WTC11 (cell line): ENCODE measurements around the gene AADACL2. TPM values are rescaled to one million over a fixed set of nuclear protein-coding genes. Genes with fewer than 3 reads are reported as not detected.

Experiments
- ATAC-seq: fragments of 200-7000 bp; cut with Tn5 transposase; 2 replicates; pipeline ENCODE4 v1.10.0; 2021; ENCODE audit warnings: mild to moderate bottlenecking, moderate library complexity
- CTCF ChIA-PET: fragments of 300-600 bp; sonication (Branson Sonifier 250); formaldehyde crosslinking; loops from one replicate; lab custom pipeline; 2021; ENCODE audit warnings: antibody characterized with exemption; lab: Charles Lee
- POLR2A ChIA-PET: fragments of 350-600 bp; sonication (Branson Sonifier 250); formaldehyde crosslinking; loops from one replicate; lab custom pipeline; 2021; ENCODE audit warnings: antibody characterized with exemption; lab: Charles Lee
- DNase-seq: peaks from one replicate; pipeline ENCODE4 v3.0.0; 2021; ENCODE audit warnings: low spot score
- H3K27ac Mint-ChIP-seq: 2 replicates; pipeline ENCODE4 v1.8.0; 2021; ENCODE audit warnings: mixed read lengths
- H3K27me3 Mint-ChIP-seq: 2 replicates; pipeline ENCODE4 v1.8.0; 2021; ENCODE audit warnings: low read depth, mild to moderate bottlenecking, moderate library complexity, mixed read lengths
- H3K36me3 Mint-ChIP-seq: 2 replicates; pipeline ENCODE4 v1.8.0; 2021; ENCODE audit warnings: mixed read lengths
- H3K4me1 Mint-ChIP-seq: 2 replicates; pipeline ENCODE4 v1.8.0; 2022; ENCODE audit warnings: mixed read lengths
- H3K4me3 Mint-ChIP-seq: 2 replicates; pipeline ENCODE4 v1.8.0; 2021; ENCODE audit warnings: mild to moderate bottlenecking, moderate library complexity, mixed read lengths
- H3K9me3 Mint-ChIP-seq: 2 replicates; pipeline ENCODE4 v1.8.0; 2021; ENCODE audit warnings: mixed read lengths
- CREM ChIP-seq: sonication (generic); formaldehyde crosslinking; IDR thresholded peaks from 2 replicates; pipeline ENCODE4 v1.8.1; 2022; ENCODE audit warnings: mild to moderate bottlenecking, missing genetic modification reagents, moderate library complexity
- EMX1 ChIP-seq: fragments of 250-450 bp; sonication (Bioruptor Pico); IDR thresholded peaks from 2 replicates; pipeline ENCODE4 v1.8.0; 2021; ENCODE audit warnings: mild to moderate bottlenecking
- FOXK1 ChIP-seq: sonication (generic); formaldehyde crosslinking; IDR thresholded peaks from 2 replicates; pipeline ENCODE4 v1.8.0; 2022; ENCODE audit warnings: mild to moderate bottlenecking, moderate library complexity, missing genetic modification reagents
- GRHL2 ChIP-seq: fragments of 250-450 bp; sonication (Bioruptor Pico); IDR thresholded peaks from 2 replicates; pipeline ENCODE4 v1.8.0; 2022; ENCODE audit warnings: mild to moderate bottlenecking, moderate library complexity; ENCODE audit not compliant: insufficient replicate concordance, severe bottlenecking
- JAZF1 ChIP-seq: fragments of 250-450 bp; sonication (Bioruptor Pico); IDR thresholded peaks from 2 replicates; pipeline ENCODE4 v1.9.0; 2021; ENCODE audit warnings: moderate library complexity, mild to moderate bottlenecking, inconsistent platforms
- KAT7 ChIP-seq: sonication (generic); formaldehyde crosslinking; IDR thresholded peaks from 2 replicates; pipeline ENCODE4 v1.8.1; 2023; ENCODE audit warnings: missing genetic modification reagents, mild to moderate bottlenecking, borderline replicate concordance
- MYBL2 ChIP-seq: sonication (generic); formaldehyde crosslinking; IDR thresholded peaks from 2 replicates; pipeline ENCODE4 v1.8.1; 2023; ENCODE audit warnings: mild to moderate bottlenecking, moderate library complexity, missing genetic modification reagents
- NR1H2 ChIP-seq: sonication (generic); formaldehyde crosslinking; IDR thresholded peaks from 2 replicates; pipeline ENCODE4 v1.9.0; 2021; ENCODE audit warnings: mild to moderate bottlenecking, moderate library complexity, missing genetic modification reagents
- RELA ChIP-seq: sonication (generic); formaldehyde crosslinking; IDR thresholded peaks from 2 replicates; pipeline ENCODE4 v1.8.1; 2022; ENCODE audit warnings: missing genetic modification reagents, mild to moderate bottlenecking, borderline replicate concordance
- SMAD4 ChIP-seq: sonication (generic); formaldehyde crosslinking; IDR thresholded peaks from 2 replicates; pipeline ENCODE4 v1.8.0; 2022; ENCODE audit warnings: mild to moderate bottlenecking, missing genetic modification reagents
- SOX15 ChIP-seq: fragments of 250-450 bp; sonication (Bioruptor Pico); IDR thresholded peaks from 2 replicates; pipeline ENCODE4 v1.9.0; 2021; ENCODE audit warnings: mild to moderate bottlenecking
- SP1 ChIP-seq: sonication (generic); formaldehyde crosslinking; conservative IDR thresholded peaks from 2 replicates; pipeline ENCODE4 v1.8.1; 2022; ENCODE audit warnings: missing genetic modification reagents
- TCF7 ChIP-seq: sonication (generic); formaldehyde crosslinking; IDR thresholded peaks from 2 replicates; pipeline ENCODE4 v1.8.0; 2022; ENCODE audit warnings: mild to moderate bottlenecking, low read depth, missing genetic modification reagents, moderate library complexity
- ZNF219 ChIP-seq: sonication (generic); formaldehyde crosslinking; IDR thresholded peaks from 2 replicates; pipeline ENCODE4 v1.8.0; 2023; ENCODE audit warnings: missing genetic modification reagents, mild to moderate bottlenecking, borderline replicate concordance
- ZNF416 ChIP-seq: fragments of 250-450 bp; sonication (Bioruptor Pico); IDR thresholded peaks from 2 replicates; pipeline ENCODE4 v1.9.0; 2021; ENCODE audit warnings: mild to moderate bottlenecking, inconsistent platforms
- ZNF671 ChIP-seq: fragments of 250-450 bp; sonication (Bioruptor Pico); IDR thresholded peaks from 2 replicates; pipeline ENCODE4 v1.8.0; 2021; ENCODE audit warnings: mild to moderate bottlenecking
- total RNA-seq: library from RNA; stranded (reverse); gene quantifications from 3 replicates; pipeline ENCODE4 v1.2.3, GENCODE V29; 2021
- TF ChIP-seq, protein P1 (sequence below): sonication (generic); formaldehyde crosslinking; IDR thresholded peaks from 2 replicates; pipeline ENCODE4 v1.8.1; 2022; ENCODE audit warnings: mild to moderate bottlenecking, missing genetic modification reagents, moderate library complexity, borderline replicate concordance
- TF ChIP-seq, protein P2 (sequence below): sonication (generic); formaldehyde crosslinking; IDR thresholded peaks from 2 replicates; pipeline ENCODE4 v1.8.1; 2023; ENCODE audit warnings: mild to moderate bottlenecking, missing genetic modification reagents, moderate library complexity
- TF ChIP-seq, protein P3 (sequence below): sonication (generic); formaldehyde crosslinking; IDR thresholded peaks from 2 replicates; pipeline ENCODE4 v1.8.1; 2022; ENCODE audit warnings: low read depth, missing genetic modification reagents, borderline replicate concordance
- TF ChIP-seq, protein P4 (sequence below): sonication (generic); formaldehyde crosslinking; conservative IDR thresholded peaks from 2 replicates; pipeline ENCODE4 v1.8.1; 2022; ENCODE audit warnings: mild to moderate bottlenecking, missing genetic modification reagents
- TF ChIP-seq, protein P5 (sequence below): sonication (generic); formaldehyde crosslinking; IDR thresholded peaks from 2 replicates; pipeline ENCODE4 v1.8.1; 2023; ENCODE audit warnings: mild to moderate bottlenecking, missing genetic modification reagents, borderline replicate concordance
- TF ChIP-seq, protein P6 (sequence below): fragments of 250-450 bp; sonication (Bioruptor Pico); IDR thresholded peaks from 2 replicates; pipeline ENCODE4 v1.9.0; 2021; ENCODE audit warnings: moderate library complexity, mild to moderate bottlenecking, inconsistent platforms, borderline replicate concordance
- TF ChIP-seq, protein P7 (sequence below): sonication (generic); formaldehyde crosslinking; conservative IDR thresholded peaks from 2 replicates; pipeline ENCODE4 v1.8.1; 2023; ENCODE audit warnings: mild to moderate bottlenecking, low read depth, missing genetic modification reagents, moderate library complexity

AADACL2 gene
- total RNA-seq, 1 experiment from 2014 or later, result not detected

DNA sequence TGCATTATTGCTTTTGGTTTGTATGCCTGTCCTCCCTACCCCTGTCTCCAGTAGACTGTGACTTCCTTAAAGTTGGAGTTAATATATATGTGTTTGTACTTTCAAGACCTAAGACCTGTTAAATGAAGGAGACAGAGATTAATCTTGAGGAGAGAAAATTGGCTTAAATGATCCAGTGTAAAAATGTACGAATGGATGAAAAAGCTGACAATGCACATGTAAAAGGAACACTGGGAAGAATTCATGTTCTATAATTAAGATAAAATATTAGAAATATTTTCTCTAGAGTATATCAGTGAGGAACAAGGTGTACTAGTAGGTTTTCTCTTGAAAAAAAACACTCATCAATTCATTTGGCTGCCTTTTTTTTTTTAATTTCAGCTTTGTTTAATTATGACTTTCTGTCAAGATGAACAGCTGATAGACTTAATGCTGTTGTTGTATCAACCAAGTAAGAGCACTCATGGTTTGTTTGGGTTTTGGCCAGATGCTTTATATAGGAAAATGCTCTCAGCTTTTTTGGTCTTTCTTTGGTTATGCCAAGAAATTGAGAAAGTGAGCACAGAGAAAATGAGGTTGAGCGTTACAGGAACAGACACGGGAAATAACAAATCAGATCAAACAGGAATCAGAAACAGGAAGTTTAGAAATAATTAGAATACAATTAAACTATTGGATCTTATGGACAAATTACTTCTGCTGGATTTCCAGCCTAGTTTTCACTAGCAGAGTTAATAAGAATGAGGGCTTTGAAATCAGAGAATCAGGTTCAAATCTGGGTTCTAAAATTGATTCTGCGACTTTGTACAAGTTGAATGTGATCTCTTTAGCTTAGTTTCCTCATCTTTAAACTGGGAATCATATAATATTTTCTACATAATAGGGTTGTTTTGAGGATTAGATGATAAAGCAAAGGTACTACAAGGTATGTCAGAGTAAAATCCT is 41.9 kb downstream of the AADACL2 start:
- ATAC-seq (no peak), DNase-seq (no peak)
- Mint-ChIP-seq H3K4me3 (no peak overlapping the region), H3K9me3 (no peaks in the 10 kb centered on the region), H3K27ac (no peak overlapping the region), H3K36me3 (no peaks in the 10 kb centered on the region), H3K4me1 (no peaks in the 10 kb centered on the region), H3K27me3 (no peaks in the 10 kb centered on the region)
- TF ChIP-seq SP1 (CRISPR knock-in tag), result no peak
- no peak for TF ChIP-seq FOXK1 (CRISPR knock-in tag)
- no peak for TF ChIP-seq RELA (CRISPR knock-in tag)
- TF ChIP-seq KAT7, result no peak
- TF ChIP-seq EMX1, result no peak
- TF ChIP-seq, protein P1, sequence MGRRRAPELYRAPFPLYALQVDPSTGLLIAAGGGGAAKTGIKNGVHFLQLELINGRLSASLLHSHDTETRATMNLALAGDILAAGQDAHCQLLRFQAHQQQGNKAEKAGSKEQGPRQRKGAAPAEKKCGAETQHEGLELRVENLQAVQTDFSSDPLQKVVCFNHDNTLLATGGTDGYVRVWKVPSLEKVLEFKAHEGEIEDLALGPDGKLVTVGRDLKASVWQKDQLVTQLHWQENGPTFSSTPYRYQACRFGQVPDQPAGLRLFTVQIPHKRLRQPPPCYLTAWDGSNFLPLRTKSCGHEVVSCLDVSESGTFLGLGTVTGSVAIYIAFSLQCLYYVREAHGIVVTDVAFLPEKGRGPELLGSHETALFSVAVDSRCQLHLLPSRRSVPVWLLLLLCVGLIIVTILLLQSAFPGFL, result no peak
- TF ChIP-seq ZNF671 (CRISPR knock-in tag), result no peak
- no peak for TF ChIP-seq TCF7 (CRISPR knock-in tag)
- TF ChIP-seq MYBL2 (CRISPR knock-in tag), result no peak
- TF ChIP-seq, protein P2, sequence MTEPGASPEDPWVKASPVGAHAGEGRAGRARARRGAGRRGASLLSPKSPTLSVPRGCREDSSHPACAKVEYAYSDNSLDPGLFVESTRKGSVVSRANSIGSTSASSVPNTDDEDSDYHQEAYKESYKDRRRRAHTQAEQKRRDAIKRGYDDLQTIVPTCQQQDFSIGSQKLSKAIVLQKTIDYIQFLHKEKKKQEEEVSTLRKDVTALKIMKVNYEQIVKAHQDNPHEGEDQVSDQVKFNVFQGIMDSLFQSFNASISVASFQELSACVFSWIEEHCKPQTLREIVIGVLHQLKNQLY (CRISPR knock-in tag), result no peak
- no peak for TF ChIP-seq ZNF219 (CRISPR knock-in tag)
- POLR2A ChIA-PET, result no interaction called here
- CTCF ChIA-PET, result no interaction called here

DNA sequence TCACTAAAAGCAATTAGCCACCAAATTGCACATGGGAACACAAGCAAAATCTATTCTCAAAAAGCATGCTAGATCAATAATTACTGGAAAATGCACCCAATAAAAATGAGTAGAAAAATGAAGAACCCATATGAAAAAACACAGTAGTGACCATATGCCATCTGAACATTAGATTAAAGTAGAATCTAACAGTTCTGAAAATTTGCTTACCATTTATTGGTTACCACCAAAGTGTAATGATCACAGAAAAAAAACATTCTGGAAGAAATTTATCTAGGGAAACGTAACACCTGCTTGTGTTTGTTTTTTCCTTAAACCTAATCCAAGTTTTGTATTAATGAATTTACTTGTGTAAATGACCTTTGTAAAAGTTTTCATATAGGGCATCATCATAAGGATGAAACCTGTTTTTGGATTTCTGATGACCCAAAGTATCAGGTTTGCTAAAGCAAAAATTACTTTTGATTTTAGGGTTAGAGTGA is 42.6 kb downstream of the AADACL2 start:
- ATAC-seq, result no peak
- no peaks in the 10 kb centered on the region for H3K36me3 Mint-ChIP-seq
- H3K27ac Mint-ChIP-seq, result no peak overlapping the region
- no peak overlapping the region for H3K4me3 Mint-ChIP-seq
- no peak for DNase-seq
- H3K4me1 Mint-ChIP-seq, result no peaks in the 10 kb centered on the region
- no peaks in the 10 kb centered on the region for H3K9me3 Mint-ChIP-seq
- ChIA-PET CTCF (no interaction called here), POLR2A (no interaction called here)
- H3K27me3 Mint-ChIP-seq, result no peaks in the 10 kb centered on the region
- TF ChIP-seq, protein P3, sequence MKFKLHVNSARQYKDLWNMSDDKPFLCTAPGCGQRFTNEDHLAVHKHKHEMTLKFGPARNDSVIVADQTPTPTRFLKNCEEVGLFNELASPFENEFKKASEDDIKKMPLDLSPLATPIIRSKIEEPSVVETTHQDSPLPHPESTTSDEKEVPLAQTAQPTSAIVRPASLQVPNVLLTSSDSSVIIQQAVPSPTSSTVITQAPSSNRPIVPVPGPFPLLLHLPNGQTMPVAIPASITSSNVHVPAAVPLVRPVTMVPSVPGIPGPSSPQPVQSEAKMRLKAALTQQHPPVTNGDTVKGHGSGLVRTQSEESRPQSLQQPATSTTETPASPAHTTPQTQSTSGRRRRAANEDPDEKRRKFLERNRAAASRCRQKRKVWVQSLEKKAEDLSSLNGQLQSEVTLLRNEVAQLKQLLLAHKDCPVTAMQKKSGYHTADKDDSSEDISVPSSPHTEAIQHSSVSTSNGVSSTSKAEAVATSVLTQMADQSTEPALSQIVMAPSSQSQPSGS (CRISPR knock-in tag), result no peak
- TF ChIP-seq, protein P4, sequence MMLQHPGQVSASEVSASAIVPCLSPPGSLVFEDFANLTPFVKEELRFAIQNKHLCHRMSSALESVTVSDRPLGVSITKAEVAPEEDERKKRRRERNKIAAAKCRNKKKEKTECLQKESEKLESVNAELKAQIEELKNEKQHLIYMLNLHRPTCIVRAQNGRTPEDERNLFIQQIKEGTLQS (CRISPR knock-in tag), result no peak
- TF ChIP-seq NR1H2 (CRISPR knock-in tag) (no peak), ZNF219 (CRISPR knock-in tag) (no peak), SOX15 (no peak), SP1 (CRISPR knock-in tag) (no peak), JAZF1 (CRISPR knock-in tag) (no peak), KAT7 (no peak), ZNF416 (CRISPR knock-in tag) (no peak), MYBL2 (CRISPR knock-in tag) (no peak), GRHL2 (CRISPR knock-in tag) (no peak), CREM (no peak), SMAD4 (CRISPR knock-in tag) (no peak), EMX1 (no peak)
- TF ChIP-seq, protein P5, sequence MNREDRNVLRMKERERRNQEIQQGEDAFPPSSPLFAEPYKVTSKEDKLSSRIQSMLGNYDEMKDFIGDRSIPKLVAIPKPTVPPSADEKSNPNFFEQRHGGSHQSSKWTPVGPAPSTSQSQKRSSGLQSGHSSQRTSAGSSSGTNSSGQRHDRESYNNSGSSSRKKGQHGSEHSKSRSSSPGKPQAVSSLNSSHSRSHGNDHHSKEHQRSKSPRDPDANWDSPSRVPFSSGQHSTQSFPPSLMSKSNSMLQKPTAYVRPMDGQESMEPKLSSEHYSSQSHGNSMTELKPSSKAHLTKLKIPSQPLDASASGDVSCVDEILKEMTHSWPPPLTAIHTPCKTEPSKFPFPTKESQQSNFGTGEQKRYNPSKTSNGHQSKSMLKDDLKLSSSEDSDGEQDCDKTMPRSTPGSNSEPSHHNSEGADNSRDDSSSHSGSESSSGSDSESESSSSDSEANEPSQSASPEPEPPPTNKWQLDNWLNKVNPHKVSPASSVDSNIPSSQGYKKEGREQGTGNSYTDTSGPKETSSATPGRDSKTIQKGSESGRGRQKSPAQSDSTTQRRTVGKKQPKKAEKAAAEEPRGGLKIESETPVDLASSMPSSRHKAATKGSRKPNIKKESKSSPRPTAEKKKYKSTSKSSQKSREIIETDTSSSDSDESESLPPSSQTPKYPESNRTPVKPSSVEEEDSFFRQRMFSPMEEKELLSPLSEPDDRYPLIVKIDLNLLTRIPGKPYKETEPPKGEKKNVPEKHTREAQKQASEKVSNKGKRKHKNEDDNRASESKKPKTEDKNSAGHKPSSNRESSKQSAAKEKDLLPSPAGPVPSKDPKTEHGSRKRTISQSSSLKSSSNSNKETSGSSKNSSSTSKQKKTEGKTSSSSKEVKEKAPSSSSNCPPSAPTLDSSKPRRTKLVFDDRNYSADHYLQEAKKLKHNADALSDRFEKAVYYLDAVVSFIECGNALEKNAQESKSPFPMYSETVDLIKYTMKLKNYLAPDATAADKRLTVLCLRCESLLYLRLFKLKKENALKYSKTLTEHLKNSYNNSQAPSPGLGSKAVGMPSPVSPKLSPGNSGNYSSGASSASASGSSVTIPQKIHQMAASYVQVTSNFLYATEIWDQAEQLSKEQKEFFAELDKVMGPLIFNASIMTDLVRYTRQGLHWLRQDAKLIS, result no peak
- TF ChIP-seq, protein P6, sequence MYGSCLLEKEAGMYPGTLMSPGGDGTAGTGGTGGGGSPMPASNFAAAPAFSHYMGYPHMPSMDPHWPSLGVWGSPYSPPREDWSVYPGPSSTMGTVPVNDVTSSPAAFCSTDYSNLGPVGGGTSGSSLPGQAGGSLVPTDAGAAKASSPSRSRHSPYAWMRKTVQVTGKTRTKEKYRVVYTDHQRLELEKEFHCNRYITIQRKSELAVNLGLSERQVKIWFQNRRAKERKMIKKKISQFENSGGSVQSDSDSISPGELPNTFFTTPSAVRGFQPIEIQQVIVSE, result no peak
- TF ChIP-seq, protein P7, sequence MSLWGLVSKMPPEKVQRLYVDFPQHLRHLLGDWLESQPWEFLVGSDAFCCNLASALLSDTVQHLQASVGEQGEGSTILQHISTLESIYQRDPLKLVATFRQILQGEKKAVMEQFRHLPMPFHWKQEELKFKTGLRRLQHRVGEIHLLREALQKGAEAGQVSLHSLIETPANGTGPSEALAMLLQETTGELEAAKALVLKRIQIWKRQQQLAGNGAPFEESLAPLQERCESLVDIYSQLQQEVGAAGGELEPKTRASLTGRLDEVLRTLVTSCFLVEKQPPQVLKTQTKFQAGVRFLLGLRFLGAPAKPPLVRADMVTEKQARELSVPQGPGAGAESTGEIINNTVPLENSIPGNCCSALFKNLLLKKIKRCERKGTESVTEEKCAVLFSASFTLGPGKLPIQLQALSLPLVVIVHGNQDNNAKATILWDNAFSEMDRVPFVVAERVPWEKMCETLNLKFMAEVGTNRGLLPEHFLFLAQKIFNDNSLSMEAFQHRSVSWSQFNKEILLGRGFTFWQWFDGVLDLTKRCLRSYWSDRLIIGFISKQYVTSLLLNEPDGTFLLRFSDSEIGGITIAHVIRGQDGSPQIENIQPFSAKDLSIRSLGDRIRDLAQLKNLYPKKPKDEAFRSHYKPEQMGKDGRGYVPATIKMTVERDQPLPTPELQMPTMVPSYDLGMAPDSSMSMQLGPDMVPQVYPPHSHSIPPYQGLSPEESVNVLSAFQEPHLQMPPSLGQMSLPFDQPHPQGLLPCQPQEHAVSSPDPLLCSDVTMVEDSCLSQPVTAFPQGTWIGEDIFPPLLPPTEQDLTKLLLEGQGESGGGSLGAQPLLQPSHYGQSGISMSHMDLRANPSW, result no peak
